ENCODE data around the gene RILPL2. TPM values are rescaled to one million over a fixed set of nuclear protein-coding genes. Genes with fewer than 3 reads are reported as not detected.

RILPL2 gene
- total RNA-seq, 4 donors from 2014 or later: 1.3 to 5.7 (median 3.7) TPM

GRCh38 chr12:123391546-123392343 is 44.7 kb downstream of the RILPL2 start:
- no peak for DNase-seq
- Histone ChIP-seq H3K4me3 (peak overlapping the region; percentile 49 to 83 (median 73)), H3K9me3 (no peaks in the 10 kb centered on the region), H3K36me3 (peaks cover 28 to 57% (median 38%) of the 10 kb centered on the region in 3 donors), H3K27ac (peak overlapping the region; percentile 89 to 98 (median 95)), H3K4me1 (peaks cover 28 to 85% (median 36%) of the 10 kb centered on the region in 3 donors), H3K27me3 (no peaks in the 10 kb centered on the region)
- intact Hi-C loops (cut with DNase I): no loop called here
- 47 to 71% methylated on average over 5 to 8 of the region's 8 CpGs for WGBS, 2 donors
- TF ChIP-seq POLR2A (IDR thresholded peaks at IDR 0.05) (no peak), CTCF (IDR thresholded peaks at IDR 0.05) (peak in 1 of 6 experiments; percentile 8)

GRCh38 chr12:123390498-123391426 is 45.7 kb downstream of the RILPL2 start:
- TF ChIP-seq CTCF (IDR thresholded peaks at IDR 0.05) (peak in 1 of 6 experiments; percentile 23), POLR2A (IDR thresholded peaks at IDR 0.05) (peak in 2 of 4 donors; percentile 11 to 29)
- intact Hi-C loops (cut with DNase I): no loop called here
- Histone ChIP-seq H3K27ac (peak overlapping the region; percentile 89 to 98 (median 95)), H3K9me3 (no peaks in the 10 kb centered on the region), H3K36me3 (peaks cover 18 to 48% (median 29%) of the 10 kb centered on the region in 3 donors), H3K4me3 (peak overlapping the region; percentile 49 to 83 (median 73)), H3K4me1 (peaks cover 28 to 77% (median 33%) of the 10 kb centered on the region in 3 donors), H3K27me3 (no peaks in the 10 kb centered on the region)
- no peak for DNase-seq
- 35 to 42% methylated on average over 21 to 23 of the region's 23 CpGs for whole genome bisulfite sequencing, 2 donors

GRCh38 chr12:123389560-123390351 is 46.7 kb downstream of the RILPL2 start:
- Histone ChIP-seq H3K9me3 (no peaks in the 10 kb centered on the region), H3K27ac (peak overlapping the region; percentile 89 to 98 (median 95)), H3K36me3 (peaks cover 12 to 37% (median 22%) of the 10 kb centered on the region in 3 donors), H3K4me3 (peak overlapping the region; percentile 49 to 83 (median 73)), H3K4me1 (peaks cover 32 to 76% (median 38%) of the 10 kb centered on the region in 3 donors), H3K27me3 (no peaks in the 10 kb centered on the region)
- 5% methylated on average over 11 of the region's 66 CpGs; no CpG with 5 or more reads in 1 of the 2 donors for WGBS, 2 donors
- TF ChIP-seq CTCF (IDR thresholded peaks at IDR 0.05) (peak in 2 of 6 experiments; percentile 8 to 19), POLR2A (IDR thresholded peaks at IDR 0.05) (peak in 1 of 4 donors; percentile 17)
- DNase-seq: no peak
- intact Hi-C loops (cut with DNase I): no loop called here

GRCh38 chr12:123388951-123389559 is 47.4 kb downstream of the RILPL2 start:
- peaks cover 36 to 77% (median 41%) of the 10 kb centered on the region in 3 donors for H3K4me1 ChIP-seq
- WGBS, 2 donors: no CpG with 5 or more reads among the region's 102 CpGs
- TF ChIP-seq CTCF (IDR thresholded peaks at IDR 0.05) (no peak), POLR2A (IDR thresholded peaks at IDR 0.05) (peak in 1 of 4 donors; percentile 20)
- H3K4me3 ChIP-seq: peak overlapping the region; percentile 49 to 83 (median 78)
- intact Hi-C loops (cut with DNase I): no loop called here
- peaks cover 8 to 30% (median 16%) of the 10 kb centered on the region in 3 donors for H3K36me3 ChIP-seq
- H3K27ac ChIP-seq: peak overlapping the region; percentile 89 to 98 (median 95)
- no peaks in the 10 kb centered on the region for H3K9me3 ChIP-seq
- no peaks in the 10 kb centered on the region for H3K27me3 ChIP-seq
- no peak for DNase-seq
